Posterior vena cava (tissue), 2 donors: ENCODE data around the gene PHEX. TPM values are rescaled to one million over a fixed set of nuclear protein-coding genes. Genes with fewer than 3 reads are reported as not detected.

Experiments used
- DNase-seq: peaks from one replicate; pipeline ENCODE4 v3.0.0-alpha.2; 2020; ENCODE audit warnings: low spot score
- intact Hi-C, 2 donors: fragments of 100-400 bp; cut with DNase I; formaldehyde crosslinking; loops; one replicate each; pipeline versions ENCODE4 v1.14.1 to v1.14.2; 2022 to 2023
- total RNA-seq, 2 donors: library from RNA; stranded (reverse); fragmentation: NEBNext Ultra II Directional; extraction: Animal tissue kit (Norgen Biotek cat#: 25700); gene quantifications; one replicate each; pipeline ENCODE4 v1.2.1, GENCODE V29; 2021
- donor health status: DM: yes; HTN: yes; CAD: no.
- donor health status: DM: yes; HTN: yes; CAD: no.

PHEX gene
- total RNA-seq, 2 donors from 2014 or later = 0.33 to 0.56 TPM

GRCh38 chrX:22093550-22093949 lies 61.4 kb downstream of the PHEX start:
- no peak for DNase-seq
- intact Hi-C loops = no loop called here

GRCh38 chrX:22095286-22095685 lies 63.2 kb downstream of the PHEX start:
- intact Hi-C loops = no loop called here
- no peak for DNase-seq

GRCh38 chrX:22095856-22096255 lies 63.7 kb downstream of the PHEX start:
- intact Hi-C loops = no loop called here
- DNase-seq = no peak

GRCh38 chrX:22097012-22097694 lies 65.0 kb downstream of the PHEX start:
- intact Hi-C loops = no loop called here
- no peak for DNase-seq

- no peak for DNase-seq
Measured at GRCh38 chrX:22105231-22105630, 73.1 kb downstream of the PHEX start.

GRCh38 chrX:22105971-22106370 lies 73.8 kb downstream of the PHEX start:
- intact Hi-C loops = no loop called here

More at GRCh38 chrX:22105231-22105630, 73.1 kb downstream of the PHEX start:
- intact Hi-C loops = no loop called here

GRCh38 chrX:22109442-22109841 lies 77.3 kb downstream of the PHEX start:
- intact Hi-C loops = no loop called here
- no peak for DNase-seq

More at GRCh38 chrX:22105971-22106370, 73.8 kb downstream of the PHEX start:
- no peak for DNase-seq

- DNase-seq = no peak
- intact Hi-C loops = no loop called here
Measured at GRCh38 chrX:22110729-22111494, 78.8 kb downstream of the PHEX start.

- no peak for DNase-seq
- intact Hi-C loops = no loop called here
Measured at GRCh38 chrX:22116605-22117546, 84.8 kb downstream of the PHEX start.

- DNase-seq = no peak
- intact Hi-C loops = no loop called here
Measured at GRCh38 chrX:22117633-22118032, 85.5 kb downstream of the PHEX start.

- intact Hi-C loops = no loop called here
- no peak for DNase-seq
Measured at GRCh38 chrX:22118161-22118830, 86.2 kb downstream of the PHEX start.

- no peak for DNase-seq
- intact Hi-C loops = no loop called here
Measured at GRCh38 chrX:22121161-22121560, 89.0 kb downstream of the PHEX start.

- DNase-seq = no peak
- intact Hi-C loops = no loop called here
Measured at GRCh38 chrX:22122510-22122909, 90.4 kb downstream of the PHEX start.

- intact Hi-C loops = no loop called here
- no peak for DNase-seq
Measured at GRCh38 chrX:22124098-22124497, 92.0 kb downstream of the PHEX start.

GRCh38 chrX:22125481-22125880 lies 93.4 kb downstream of the PHEX start:
- intact Hi-C loops = no loop called here
- DNase-seq = no peak

- intact Hi-C loops = no loop called here
- DNase-seq = no peak
Measured at GRCh38 chrX:22126327-22126726, 94.2 kb downstream of the PHEX start.

- no peak for DNase-seq
- intact Hi-C loops = no loop called here
Measured at GRCh38 chrX:22128961-22129360, 96.8 kb downstream of the PHEX start.

GRCh38 chrX:22134681-22135080 lies 102.6 kb downstream of the PHEX start:
- no peak for DNase-seq
- intact Hi-C loops = no loop called here

GRCh38 chrX:22135171-22135711 lies 103.1 kb downstream of the PHEX start:
- DNase-seq = no peak
- intact Hi-C loops = no loop called here
